HG02610 (cell line): ENCODE results near the gene CYP2C19.
"Not testable (repeated sequence)": the region's sequence is repeated elsewhere in the genome, so short reads cannot be mapped to it uniquely, and the experiment has no call there.

ENCODE experiments used
- ATAC-seq: cut with Tn5 transposase; IDR thresholded peaks from one replicate; pipeline ENCODE4 v1.9.1; 2021; ENCODE audit warnings: mild to moderate bottlenecking, moderate library complexity; ENCODE audit not compliant: unreplicated experiment

The CYP2C19 gene

GRCh38 chr10:94762393-94762792, at the start of gene CYP2C19:
Gene CYP2C19 (plus strand): TSS chr10:94762681. CDS start chr10:94762706, 25 bp downstream.
- ATAC-seq = no peak

- no peak for ATAC-seq
Measured at GRCh38 chr10:94725871-94726270, 36.6 kb upstream of the CYP2C19 start.

- no peak for ATAC-seq
Measured at GRCh38 chr10:94735197-94735596, 27.3 kb upstream of the CYP2C19 start.

- ATAC-seq = no peak
Measured at GRCh38 chr10:94738588-94738987, 23.9 kb upstream of the CYP2C19 start.

- no peak for ATAC-seq
Measured at GRCh38 chr10:94747137-94747536, 15.3 kb upstream of the CYP2C19 start.

GRCh38 chr10:94747838-94748237, 14.6 kb upstream of the CYP2C19 start:
- no peak for ATAC-seq

GRCh38 chr10:94757916-94758315, 4.6 kb upstream of the CYP2C19 start:
- no peak for ATAC-seq

- no peak for ATAC-seq
Measured at GRCh38 chr10:94760586-94761178, 1.8 kb upstream of the CYP2C19 start.

- not testable (repeated sequence) for ATAC-seq
Measured at GRCh38 chr10:94775425-94775824, 12.9 kb downstream of the CYP2C19 start.

- no peak for ATAC-seq
Measured at GRCh38 chr10:94777886-94778458, 15.5 kb downstream of the CYP2C19 start.

- ATAC-seq = no peak
Measured at GRCh38 chr10:94780844-94781243, 18.4 kb downstream of the CYP2C19 start.

GRCh38 chr10:94784256-94784655, 21.8 kb downstream of the CYP2C19 start:
- ATAC-seq = no peak

- no peak for ATAC-seq
Measured at GRCh38 chr10:94785211-94785610, 22.7 kb downstream of the CYP2C19 start.

GRCh38 chr10:94800551-94800950, 38.1 kb downstream of the CYP2C19 start:
- ATAC-seq = not testable (repeated sequence)

GRCh38 chr10:94803307-94803706, 40.8 kb downstream of the CYP2C19 start:
- ATAC-seq = no peak

GRCh38 chr10:94830025-94830424, 67.5 kb downstream of the CYP2C19 start:
- ATAC-seq = not testable (repeated sequence)

GRCh38 chr10:94846204-94846603, 83.7 kb downstream of the CYP2C19 start:
- ATAC-seq = no peak

GRCh38 chr10:94850766-94851165, 88.3 kb downstream of the CYP2C19 start:
- no peak for ATAC-seq

- ATAC-seq = no peak
Measured at GRCh38 chr10:94851263-94851662, 88.8 kb downstream of the CYP2C19 start.

GRCh38 chr10:94852438-94852837, 90.0 kb downstream of the CYP2C19 start:
- no peak for ATAC-seq

GRCh38 chr10:94853065-94853464, 90.6 kb downstream of the CYP2C19 start:
- no peak for ATAC-seq

GRCh38 chr10:94858005-94858404, 95.5 kb downstream of the CYP2C19 start:
- no peak for ATAC-seq

GRCh38 chr10:94859086-94859485, 96.6 kb downstream of the CYP2C19 start:
- ATAC-seq = no peak
